DMS53 (cell line): ENCODE data around the gene ZC3H7B.

Experiments
- DNase-seq: peaks from one replicate; lab custom pipeline; 2025; lab: John Stamatoyannopoulos, UW

The ZC3H7B gene

GRCh38 chr22:41327124-41327523 lies 25.8 kb downstream of the ZC3H7B start:
- DNase-seq, result no peak

- no peak for DNase-seq
These were observed 28.8 kb downstream of the ZC3H7B start for GRCh38 chr22:41330169-41330568.

- DNase-seq, result no peak
These were observed 31.1 kb downstream of the ZC3H7B start for GRCh38 chr22:41332217-41332939.

- DNase-seq, result no peak
These were observed 32.5 kb downstream of the ZC3H7B start for GRCh38 chr22:41333806-41334205.

- DNase-seq, result no peak
These were observed 32.9 kb downstream of the ZC3H7B start for GRCh38 chr22:41334215-41334614.

GRCh38 chr22:41334951-41335635 lies 33.8 kb downstream of the ZC3H7B start:
- no peak for DNase-seq

GRCh38 chr22:41338614-41339212 lies 37.4 kb downstream of the ZC3H7B start:
- no peak for DNase-seq

GRCh38 chr22:41339823-41340222 lies 38.5 kb downstream of the ZC3H7B start:
- DNase-seq, result no peak

- DNase-seq, result no peak
These were observed 39.0 kb downstream of the ZC3H7B start for GRCh38 chr22:41340357-41340756.

GRCh38 chr22:41341012-41341411 lies 39.7 kb downstream of the ZC3H7B start:
- no peak for DNase-seq

- DNase-seq, result no peak
These were observed 40.7 kb downstream of the ZC3H7B start for GRCh38 chr22:41341990-41342389.

- DNase-seq, result no peak
These were observed 42.0 kb downstream of the ZC3H7B start for GRCh38 chr22:41343300-41343699.

GRCh38 chr22:41343717-41344116 lies 42.4 kb downstream of the ZC3H7B start:
- DNase-seq, result no peak

GRCh38 chr22:41344189-41344788 lies 43.0 kb downstream of the ZC3H7B start:
- no peak for DNase-seq

GRCh38 chr22:41345807-41346335 lies 44.5 kb downstream of the ZC3H7B start:
- DNase-seq, result no peak

- DNase-seq, result no peak
These were observed 45.9 kb downstream of the ZC3H7B start for GRCh38 chr22:41347066-41347859.

GRCh38 chr22:41348964-41349484 lies 47.7 kb downstream of the ZC3H7B start:
- no peak for DNase-seq

- no peak for DNase-seq
These were observed 48.8 kb downstream of the ZC3H7B start for GRCh38 chr22:41350087-41350486.

- DNase-seq, result no peak
These were observed 49.7 kb downstream of the ZC3H7B start for GRCh38 chr22:41351011-41351410.

GRCh38 chr22:41352058-41352457 lies 50.7 kb downstream of the ZC3H7B start:
- peak; percentile 73 for DNase-seq

- no peak for DNase-seq
These were observed 52.7 kb downstream of the ZC3H7B start for GRCh38 chr22:41353862-41354575.
